ENCODE measurements around the gene LRRC4C. TPM values are rescaled to one million over a fixed set of nuclear protein-coding genes. Genes with fewer than 3 reads are reported as not detected.

Gene LRRC4C
- total and polyA plus RNA-seq, 2 donors (not counting 3 experiments of a cell fraction or from before 2014, with no cell fraction given), result not detected

DNA sequence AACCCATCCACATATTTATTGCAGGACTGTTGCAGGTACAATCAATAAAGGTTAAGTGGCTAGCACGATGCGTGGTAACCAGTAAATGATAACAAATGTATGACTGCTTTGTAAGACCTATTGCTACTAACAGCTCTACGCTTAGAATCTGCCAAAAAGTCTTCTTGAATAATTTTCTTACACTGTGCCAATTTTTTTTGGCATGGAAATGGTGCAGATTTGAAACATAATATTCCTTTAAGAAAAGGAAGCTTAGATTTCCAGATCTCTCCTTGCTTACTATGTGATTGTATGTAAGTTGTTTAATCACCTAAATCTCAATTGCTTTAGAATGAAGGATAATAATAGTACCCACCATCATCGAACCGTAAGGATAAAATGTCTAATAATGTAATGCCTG is 192.0 kb downstream of the LRRC4C start:
- no peak overlapping the region for H3K4me2 ChIP-seq (ENCODE audit: insufficient read depth, low read length)
- H3K27me3 ChIP-seq (ENCODE audit: control insufficient read depth in 2 of 2, insufficient read depth in 2 of 2, low read length in 2 of 2), result no peaks in the 10 kb centered on the region
- H3K9me1 ChIP-seq (replicated peaks; ENCODE audit: control insufficient read depth, extremely low read depth, insufficient read depth, low read length), result no peaks in the 10 kb centered on the region
- no peaks in the 10 kb centered on the region for H3K79me2 ChIP-seq (ENCODE audit: control insufficient read depth, insufficient read depth, low read length)
- no peak overlapping the region for H3K4me3 ChIP-seq (replicated peaks in 1 of 3; ENCODE audit: insufficient read depth in 1 of 3, low read depth in 1 of 3, low read length in 3 of 3)
- H3K36me3 ChIP-seq (ENCODE audit: control insufficient read depth in 2 of 2, extremely low read depth in 1 of 2, insufficient read depth in 2 of 2, low read length in 2 of 2), result no peaks in the 10 kb centered on the region
- H2AFZ ChIP-seq (ENCODE audit: low read depth, low read length), result no peak overlapping the region
- no peak for DNase-seq (ENCODE audit: low read depth, low spot score)
- no peak overlapping the region for H3K9ac ChIP-seq (replicated peaks; ENCODE audit: extremely low read depth, insufficient read depth, low read length)
- CTCF ChIA-PET, result no interaction called here
- BruUV-seq (replicated peaks), result no TSS peak
- H3K27ac ChIP-seq (ENCODE audit: insufficient read depth, low read depth, low read length), result no peak overlapping the region
- TF ChIP-seq CTCF (IDR thresholded peaks at IDR 0.05; ENCODE audit: extremely low read depth in 1 of 2, insufficient read depth in 1 of 2, low read depth in 1 of 2, low read length in 2 of 2), result no peak
- TF ChIP-seq MYC (IDR thresholded peaks at IDR 0.05; ENCODE audit: low read depth, low read length), result no peak
- POLR2A ChIA-PET, result no interaction called here
- no peak for FAIRE-seq
- H3K9me3 ChIP-seq (replicated peaks; ENCODE audit: control insufficient read depth, insufficient read depth, low read length), result peaks cover 2% of the 10 kb centered on the region
- H3K4me1 ChIP-seq (ENCODE audit: control insufficient read depth, extremely low read depth, insufficient read depth, low read length), result no peaks in the 10 kb centered on the region
- dilution Hi-C loops (cut with MboI; ENCODE audit: extremely low pct_ligation_motif_present, low sequenced_read_pairs) (no loop called here), intact Hi-C loops (cut with micrococcal nuclease) (no loop called here)
- H4K20me1 ChIP-seq (replicated peaks; ENCODE audit: control insufficient read depth, extremely low read depth, insufficient read depth, low read length), result no peaks in the 10 kb centered on the region

- Histone ChIP-seq H3K9me1 (replicated peaks; ENCODE audit: control insufficient read depth, extremely low read depth, insufficient read depth, low read length) (no peaks in the 10 kb centered on the region), H3K9ac (replicated peaks; ENCODE audit: extremely low read depth, insufficient read depth, low read length) (no peak overlapping the region), H3K4me1 (ENCODE audit: control insufficient read depth, extremely low read depth, insufficient read depth, low read length) (no peaks in the 10 kb centered on the region), H3K9me3 (replicated peaks; ENCODE audit: control insufficient read depth, insufficient read depth, low read length) (peaks cover 2% of the 10 kb centered on the region), H3K4me3 (replicated peaks in 1 of 3; ENCODE audit: insufficient read depth in 1 of 3, low read depth in 1 of 3, low read length in 3 of 3) (no peak overlapping the region), H3K79me2 (ENCODE audit: control insufficient read depth, insufficient read depth, low read length) (no peaks in the 10 kb centered on the region), H3K36me3 (ENCODE audit: control insufficient read depth in 2 of 2, extremely low read depth in 1 of 2, insufficient read depth in 2 of 2, low read length in 2 of 2) (no peaks in the 10 kb centered on the region), H3K27ac (ENCODE audit: insufficient read depth, low read depth, low read length) (no peak overlapping the region), H4K20me1 (replicated peaks; ENCODE audit: control insufficient read depth, extremely low read depth, insufficient read depth, low read length) (no peaks in the 10 kb centered on the region), H3K27me3 (ENCODE audit: control insufficient read depth in 2 of 2, insufficient read depth in 2 of 2, low read length in 2 of 2) (no peaks in the 10 kb centered on the region), H3K4me2 (ENCODE audit: insufficient read depth, low read length) (no peak overlapping the region), H2AFZ (ENCODE audit: low read depth, low read length) (no peak overlapping the region)
- ChIA-PET POLR2A (no interaction called here), CTCF (no interaction called here)
- dilution Hi-C loops (cut with MboI; ENCODE audit: extremely low pct_ligation_motif_present, low sequenced_read_pairs), result no loop called here
- FAIRE-seq, result no peak
- DNase-seq (ENCODE audit: low read depth, low spot score), result no peak
- no peak for TF ChIP-seq MAX (IDR thresholded peaks at IDR 0.05; ENCODE audit: insufficient read depth, insufficient read length)
- no peak for TF ChIP-seq EZH2 (IDR thresholded peaks at IDR 0.05; ENCODE audit: borderline replicate concordance, low read depth, low read length, severe bottlenecking)
- TF ChIP-seq GATA2 (IDR thresholded peaks at IDR 0.05; ENCODE audit: insufficient read depth, insufficient read length, low read depth, low read length), result no peak
- TF ChIP-seq CTCF (IDR thresholded peaks at IDR 0.05; ENCODE audit: extremely low read depth in 1 of 2, insufficient read depth in 1 of 2, low read depth in 1 of 2, low read length in 2 of 2), result no peak
- TF ChIP-seq FOS (IDR thresholded peaks at IDR 0.05; ENCODE audit: borderline replicate concordance, insufficient read depth, low read length), result no peak
- no peak for TF ChIP-seq POLR2AphosphoS5 (IDR thresholded peaks at IDR 0.05; ENCODE audit: insufficient read depth, low read depth, low read length)
- TF ChIP-seq MYC (IDR thresholded peaks at IDR 0.05; ENCODE audit: low read depth, low read length), result no peak
- intact Hi-C loops (cut with micrococcal nuclease), result no loop called here
- BruUV-seq (replicated peaks), result no TSS peak
Measured at GRCh38 chr11:41256041-41256440, 203.4 kb downstream of the LRRC4C start.

Data from endothelial cell of umbilical vein (primary cell).